ENCODE measurements around the gene SLC25A21. TPM values are rescaled to one million over a fixed set of nuclear protein-coding genes. Genes with fewer than 3 reads are reported as not detected.

Gene SLC25A21
- total RNA-seq, 1 experiment from 2014 or later: 7.1 TPM

- TF ChIP-seq CTCF (conservative IDR thresholded peaks at IDR 0.05): no peak
- Mint-ChIP-seq H3K4me3 (no peak overlapping the region), H3K27me3 (ENCODE audit: low read depth) (no peaks in the 10 kb centered on the region), H3K27ac (no peak overlapping the region), H3K36me3 (ENCODE audit: insufficient read depth in 1 of 3, low read depth in 3 of 3) (no peaks in the 10 kb centered on the region), H3K9me3 (no peaks in the 10 kb centered on the region), H3K4me1 (peaks cover 18 to 19% of the 10 kb centered on the region in 2 experiments)
- Histone ChIP-seq H3K79me2 (ENCODE audit: insufficient read depth, low read length) (no peaks in the 10 kb centered on the region), H3K9ac (ENCODE audit: extremely low read depth, insufficient read length, low read length) (no peak overlapping the region), H3K18ac (ENCODE audit: insufficient read length, low read depth, low read length) (no peak overlapping the region), H3K9me3 (ENCODE audit: control insufficient read depth, low read depth, low read length) (no peaks in the 10 kb centered on the region), H2AFZ (ENCODE audit: low read length) (no peak overlapping the region), H2BK15ac (ENCODE audit: low read depth, low read length) (no peak overlapping the region), H2BK20ac (ENCODE audit: low read depth, low read length, poor library complexity, severe bottlenecking) (no peak overlapping the region), H3K4me1 (ENCODE audit: insufficient read depth, low read length) (peaks cover 7% of the 10 kb centered on the region; the same call in 1 of the 2 replicates), H3T11ph (ENCODE audit: low read length) (no peak overlapping the region), H2BK5ac (ENCODE audit: insufficient read length, low read length) (no peak overlapping the region), H4K20me1 (ENCODE audit: control insufficient read depth, insufficient read depth, insufficient read length) (no peaks in the 10 kb centered on the region), H2BK120ac (ENCODE audit: low read depth, low read length, poor library complexity, severe bottlenecking) (no peak overlapping the region), H2BK12ac (ENCODE audit: insufficient read length, low read depth, low read length) (no peak overlapping the region), H3K14ac (ENCODE audit: insufficient read depth, low read length) (no peak overlapping the region), H3K4me2 (ENCODE audit: insufficient read depth, insufficient read length, low read length) (no peak overlapping the region), H3K4ac (ENCODE audit: low read depth, low read length) (no peak overlapping the region), H3K23ac (ENCODE audit: insufficient read length, low read depth, low read length) (no peak overlapping the region), H3K23me2 (ENCODE audit: insufficient read length, low read depth, low read length, poor library complexity, severe bottlenecking) (no peaks in the 10 kb centered on the region), H3K27me3 (ENCODE audit: insufficient read depth, low read length) (no peaks in the 10 kb centered on the region), H3K79me1 (ENCODE audit: insufficient read depth, low read depth, low read length, poor library complexity, severe bottlenecking) (no peaks in the 10 kb centered on the region), H4K5ac (ENCODE audit: insufficient read length, low read depth, low read length) (no peak overlapping the region), H2AK5ac (ENCODE audit: insufficient read length, low read length) (no peak overlapping the region), H3K27ac (ENCODE audit: insufficient read length, low read depth, low read length) (no peak overlapping the region), H4K91ac (ENCODE audit: insufficient read length, low read depth, low read length) (no peak overlapping the region), H4K8ac (replicated peaks; ENCODE audit: insufficient read length, low read depth, low read length) (no peak overlapping the region), H3K56ac (ENCODE audit: insufficient read length, low read depth, low read length) (no peak overlapping the region)
- no CpG with 5 or more reads among the region's 4 CpGs for WGBS (ENCODE audit: extremely low coverage, insufficient read length, low lambda C conversion rate)
- no peak for DNase-seq
These were observed 401.3 kb downstream of the SLC25A21 start for GRCh38 chr14:36771028-36771640.

Measured in H9 (cell line).